ENCODE results near the gene PRG2.

GRCh38 chr11:57349491-57350274 lies 40.8 kb downstream of the PRG2 start:
- TF ChIP-seq, protein P1, sequence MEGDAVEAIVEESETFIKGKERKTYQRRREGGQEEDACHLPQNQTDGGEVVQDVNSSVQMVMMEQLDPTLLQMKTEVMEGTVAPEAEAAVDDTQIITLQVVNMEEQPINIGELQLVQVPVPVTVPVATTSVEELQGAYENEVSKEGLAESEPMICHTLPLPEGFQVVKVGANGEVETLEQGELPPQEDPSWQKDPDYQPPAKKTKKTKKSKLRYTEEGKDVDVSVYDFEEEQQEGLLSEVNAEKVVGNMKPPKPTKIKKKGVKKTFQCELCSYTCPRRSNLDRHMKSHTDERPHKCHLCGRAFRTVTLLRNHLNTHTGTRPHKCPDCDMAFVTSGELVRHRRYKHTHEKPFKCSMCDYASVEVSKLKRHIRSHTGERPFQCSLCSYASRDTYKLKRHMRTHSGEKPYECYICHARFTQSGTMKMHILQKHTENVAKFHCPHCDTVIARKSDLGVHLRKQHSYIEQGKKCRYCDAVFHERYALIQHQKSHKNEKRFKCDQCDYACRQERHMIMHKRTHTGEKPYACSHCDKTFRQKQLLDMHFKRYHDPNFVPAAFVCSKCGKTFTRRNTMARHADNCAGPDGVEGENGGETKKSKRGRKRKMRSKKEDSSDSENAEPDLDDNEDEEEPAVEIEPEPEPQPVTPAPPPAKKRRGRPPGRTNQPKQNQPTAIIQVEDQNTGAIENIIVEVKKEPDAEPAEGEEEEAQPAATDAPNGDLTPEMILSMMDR (IDR thresholded peaks at IDR 0.05), result peak; percentile 86
- TF ChIP-seq REST (IDR thresholded peaks at IDR 0.05; ENCODE audit: insufficient read depth in 1 of 2, low read depth in 2 of 2, low read length in 1 of 2), result no peak

All from Panc1 (cell line).